HepG2 (cell line): ENCODE data around the gene REPIN1.

Experiments
- ARNT ChIP-seq: fragments of 450-650 bp; IDR thresholded peaks from 2 replicates; pipeline ENCODE4 v1.6.1; 2017
- ELF4 ChIP-seq: sonication (generic); formaldehyde crosslinking; IDR thresholded peaks from 2 replicates; pipeline ENCODE4 v1.5.0; 2020; ENCODE audit warnings: missing genetic modification reagents, mild to moderate bottlenecking, moderate library complexity, borderline replicate concordance
- POLR2A ChIP-seq, 2 experiments: IDR thresholded peaks; 2 replicates each; pipeline ENCODE4 v1.6.1; 2011; ENCODE audit warnings: low read depth in 2 of 2, low read length in 2 of 2, mild to moderate bottlenecking in 1 of 2, moderate library complexity in 1 of 2; ENCODE audit not compliant: insufficient read depth in 1 of 2
- POLR2AphosphoS5 ChIP-seq: IDR thresholded peaks from 2 replicates; pipeline ENCODE4 v1.6.1; 2012; ENCODE audit warnings: low read depth, low read length
- TRIM24 ChIP-seq: sonication (generic); formaldehyde crosslinking; IDR thresholded peaks from 2 replicates; pipeline ENCODE4 v1.8.0; 2022; ENCODE audit warnings: mild to moderate bottlenecking, missing genetic modification reagents
- ZNF292 ChIP-seq: sonication (generic); formaldehyde crosslinking; IDR thresholded peaks from 2 replicates; pipeline ENCODE4 v1.8.1; 2022; ENCODE audit warnings: mild to moderate bottlenecking, low read depth, missing genetic modification reagents, borderline replicate concordance
- TF ChIP-seq, protein P1 (sequence below): sonication (generic); formaldehyde crosslinking; IDR thresholded peaks from 2 replicates; pipeline ENCODE4 v1.4.0; 2020; ENCODE audit warnings: missing genetic modification reagents
- TF ChIP-seq, protein P2 (sequence below): sonication (generic); formaldehyde crosslinking; IDR thresholded peaks from 2 replicates; pipeline ENCODE4 v1.5.0; 2020; ENCODE audit warnings: mild to moderate bottlenecking, missing genetic modification reagents, moderate library complexity

GRCh38 chr7:150403376-150404171 lies 35.0 kb downstream of the REPIN1 start:
- TF ChIP-seq POLR2AphosphoS5 (no peak), ZNF292 (no peak), ELF4 (CRISPR knock-in tag) (no peak), ARNT (no peak), POLR2A (IDR thresholded peaks at IDR 0.05; ENCODE audit: insufficient read depth in 1 of 2, low read depth in 2 of 2, low read length in 2 of 2) (no peak; a peak in 1 of 4 replicates), TRIM24 (CRISPR knock-in tag) (no peak)
- TF ChIP-seq, protein P1, sequence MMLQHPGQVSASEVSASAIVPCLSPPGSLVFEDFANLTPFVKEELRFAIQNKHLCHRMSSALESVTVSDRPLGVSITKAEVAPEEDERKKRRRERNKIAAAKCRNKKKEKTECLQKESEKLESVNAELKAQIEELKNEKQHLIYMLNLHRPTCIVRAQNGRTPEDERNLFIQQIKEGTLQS (CRISPR knock-in tag) = no peak
- TF ChIP-seq, protein P2, sequence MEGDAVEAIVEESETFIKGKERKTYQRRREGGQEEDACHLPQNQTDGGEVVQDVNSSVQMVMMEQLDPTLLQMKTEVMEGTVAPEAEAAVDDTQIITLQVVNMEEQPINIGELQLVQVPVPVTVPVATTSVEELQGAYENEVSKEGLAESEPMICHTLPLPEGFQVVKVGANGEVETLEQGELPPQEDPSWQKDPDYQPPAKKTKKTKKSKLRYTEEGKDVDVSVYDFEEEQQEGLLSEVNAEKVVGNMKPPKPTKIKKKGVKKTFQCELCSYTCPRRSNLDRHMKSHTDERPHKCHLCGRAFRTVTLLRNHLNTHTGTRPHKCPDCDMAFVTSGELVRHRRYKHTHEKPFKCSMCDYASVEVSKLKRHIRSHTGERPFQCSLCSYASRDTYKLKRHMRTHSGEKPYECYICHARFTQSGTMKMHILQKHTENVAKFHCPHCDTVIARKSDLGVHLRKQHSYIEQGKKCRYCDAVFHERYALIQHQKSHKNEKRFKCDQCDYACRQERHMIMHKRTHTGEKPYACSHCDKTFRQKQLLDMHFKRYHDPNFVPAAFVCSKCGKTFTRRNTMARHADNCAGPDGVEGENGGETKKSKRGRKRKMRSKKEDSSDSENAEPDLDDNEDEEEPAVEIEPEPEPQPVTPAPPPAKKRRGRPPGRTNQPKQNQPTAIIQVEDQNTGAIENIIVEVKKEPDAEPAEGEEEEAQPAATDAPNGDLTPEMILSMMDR (CRISPR knock-in tag) = no peak
